NB4 (cell line): ENCODE data around the gene MYL2.

ENCODE experiments used
- MYC ChIP-seq: IDR thresholded peaks from 2 replicates; pipeline ENCODE4 v1.6.1; 2011; ENCODE audit warnings: low read depth, low read length
- POLR2A ChIP-seq: IDR thresholded peaks from 2 replicates; pipeline ENCODE4 v1.6.1; 2011; ENCODE audit warnings: mild to moderate bottlenecking; ENCODE audit not compliant: insufficient read length; ENCODE audit errors: extremely low read depth
- TF ChIP-seq, protein P1 (sequence below): IDR thresholded peaks from one replicate; pipeline ENCODE4 v1.5.1; 2012; ENCODE audit warnings: low read depth, low read length
- TF ChIP-seq, protein P2 (sequence below): IDR thresholded peaks from 2 replicates; pipeline ENCODE4 v1.6.1; 2011; ENCODE audit warnings: low read depth, low read length

DNA sequence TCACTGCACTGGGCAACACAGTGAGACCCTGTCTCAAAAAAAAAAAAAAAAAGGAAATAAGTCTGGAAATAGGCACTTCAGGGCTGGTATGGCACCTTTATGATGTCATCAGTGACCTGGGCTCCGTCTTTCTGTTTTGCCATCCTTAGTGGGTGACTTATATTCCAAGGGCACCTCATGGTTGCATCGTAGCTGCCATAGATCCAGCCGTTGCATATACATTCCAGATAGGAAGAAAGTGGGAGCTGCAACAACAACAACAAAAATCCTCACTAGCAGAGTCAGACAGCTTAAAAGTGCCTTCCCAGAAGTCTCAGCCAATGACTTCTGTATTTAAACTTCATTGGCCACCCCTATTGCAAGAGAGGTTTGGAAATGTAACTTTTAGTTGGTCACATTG is 26.4 kb downstream of the MYL2 start:
- TF ChIP-seq POLR2A = no peak
- TF ChIP-seq, protein P1, sequence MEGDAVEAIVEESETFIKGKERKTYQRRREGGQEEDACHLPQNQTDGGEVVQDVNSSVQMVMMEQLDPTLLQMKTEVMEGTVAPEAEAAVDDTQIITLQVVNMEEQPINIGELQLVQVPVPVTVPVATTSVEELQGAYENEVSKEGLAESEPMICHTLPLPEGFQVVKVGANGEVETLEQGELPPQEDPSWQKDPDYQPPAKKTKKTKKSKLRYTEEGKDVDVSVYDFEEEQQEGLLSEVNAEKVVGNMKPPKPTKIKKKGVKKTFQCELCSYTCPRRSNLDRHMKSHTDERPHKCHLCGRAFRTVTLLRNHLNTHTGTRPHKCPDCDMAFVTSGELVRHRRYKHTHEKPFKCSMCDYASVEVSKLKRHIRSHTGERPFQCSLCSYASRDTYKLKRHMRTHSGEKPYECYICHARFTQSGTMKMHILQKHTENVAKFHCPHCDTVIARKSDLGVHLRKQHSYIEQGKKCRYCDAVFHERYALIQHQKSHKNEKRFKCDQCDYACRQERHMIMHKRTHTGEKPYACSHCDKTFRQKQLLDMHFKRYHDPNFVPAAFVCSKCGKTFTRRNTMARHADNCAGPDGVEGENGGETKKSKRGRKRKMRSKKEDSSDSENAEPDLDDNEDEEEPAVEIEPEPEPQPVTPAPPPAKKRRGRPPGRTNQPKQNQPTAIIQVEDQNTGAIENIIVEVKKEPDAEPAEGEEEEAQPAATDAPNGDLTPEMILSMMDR = no peak
- TF ChIP-seq, protein P2, sequence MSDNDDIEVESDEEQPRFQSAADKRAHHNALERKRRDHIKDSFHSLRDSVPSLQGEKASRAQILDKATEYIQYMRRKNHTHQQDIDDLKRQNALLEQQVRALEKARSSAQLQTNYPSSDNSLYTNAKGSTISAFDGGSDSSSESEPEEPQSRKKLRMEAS = no peak
- no peak for TF ChIP-seq MYC
